ENCODE measurements around the gene COL4A1. TPM values are rescaled to one million over a fixed set of nuclear protein-coding genes. Genes with fewer than 3 reads are reported as not detected.

Gene COL4A1
- total and polyA plus RNA-seq, 2 of the 13 experiments (the other 11 are each of a cell fraction or from before 2014, with no cell fraction given) = not detected

- no peak for TF ChIP-seq PRDM4 (CRISPR knock-in tag; IDR thresholded peaks at IDR 0.05; ENCODE audit: borderline replicate concordance)
These were observed 62.7 kb downstream of the COL4A1 start (continued) for GRCh38 chr13:110244071-110244830.

GRCh38 chr13:110242615-110243014, 64.3 kb downstream of the COL4A1 start:
- CTCF ChIA-PET (ENCODE audit: low intra/inter-chr PET ratio, low total read pairs) = no interaction called here
- H3K27me3 ChIP-seq (ENCODE audit: control insufficient read depth in 1 of 2, insufficient read depth in 2 of 2, low read length in 2 of 2) = peaks cover 0 to 29% of the 10 kb centered on the region in 2 experiments; a peak in 3 of 5 replicates
- no peak for FAIRE-seq

More at GRCh38 chr13:110242615-110243014, 64.3 kb downstream of the COL4A1 start:
- Histone ChIP-seq H3K4me1 (ENCODE audit: insufficient read depth, low read length) (no peaks in the 10 kb centered on the region), H3K4me2 (ENCODE audit: low read depth, low read length) (no peak overlapping the region), H3K9me3 (ENCODE audit: low read length) (no peaks in the 10 kb centered on the region), H2AFZ (ENCODE audit: low read length) (no peak overlapping the region), H4K20me1 (ENCODE audit: insufficient read depth, low read length) (no peaks in the 10 kb centered on the region), H3K9ac (ENCODE audit: insufficient read depth, low read depth, low read length) (no peak overlapping the region), H3K36me3 (replicated peaks in 1 of 2; ENCODE audit: control insufficient read depth in 1 of 2, insufficient read depth in 2 of 2, low read length in 2 of 2) (no peaks in the 10 kb centered on the region), H3K4me3 (replicated peaks in 1 of 3; ENCODE audit: insufficient read depth in 1 of 3, low read depth in 2 of 3, low read length in 3 of 3) (no peak overlapping the region), H3K79me2 (ENCODE audit: insufficient read depth, low read length) (no peaks in the 10 kb centered on the region), H3K27ac (ENCODE audit: extremely low read length, insufficient read depth, low read length) (no peak overlapping the region)
- no peak for DNase-seq (ENCODE audit: low spot score)
- POLR2A ChIA-PET = no interaction called here
- 2% methylated on average over 4 of the region's 4 CpGs for WGBS (ENCODE audit: low lambda C conversion rate)
- ATAC-seq = no peak
- TF ChIP-seq TEAD3 (CRISPR knock-in tag; optimal IDR thresholded peaks at IDR 0.05; ENCODE audit: borderline replicate concordance) = no peak
- no peak for TF ChIP-seq GABPA (IDR thresholded peaks at IDR 0.05; ENCODE audit: low read depth, low read length)
- TF ChIP-seq GABPA (CRISPR knock-in tag; IDR thresholded peaks at IDR 0.05; ENCODE audit: low read depth) = no peak
- no peak for TF ChIP-seq GTF3A (CRISPR knock-in tag; conservative IDR thresholded peaks at IDR 0.05)
- TF ChIP-seq ATAD3A (CRISPR knock-in tag; IDR thresholded peaks at IDR 0.05) = no peak
- no peak for TF ChIP-seq SP140L (CRISPR knock-in tag; IDR thresholded peaks at IDR 0.05; ENCODE audit: borderline replicate concordance)
- no peak for TF ChIP-seq HMG20B (CRISPR knock-in tag; conservative IDR thresholded peaks at IDR 0.05)
- no peak for TF ChIP-seq TFE3 (CRISPR knock-in tag; IDR thresholded peaks at IDR 0.05)
- no peak for TF ChIP-seq BHLHE40 (IDR thresholded peaks at IDR 0.05; ENCODE audit: low read length)
- TF ChIP-seq ZNF569 (CRISPR knock-in tag; IDR thresholded peaks at IDR 0.05; ENCODE audit: borderline replicate concordance) = no peak
- TF ChIP-seq TRIM24 (CRISPR knock-in tag; IDR thresholded peaks at IDR 0.05) = no peak
- TF ChIP-seq CREM (IDR thresholded peaks at IDR 0.05) = no peak
- no peak for TF ChIP-seq CREM (CRISPR knock-in tag; IDR thresholded peaks at IDR 0.05)
- no peak for TF ChIP-seq ZNF792 (CRISPR knock-in tag; IDR thresholded peaks at IDR 0.05)
- no peak for TF ChIP-seq NCOA2 (CRISPR knock-in tag; IDR thresholded peaks at IDR 0.05)
- TF ChIP-seq CHD4 (IDR thresholded peaks at IDR 0.05; ENCODE audit: borderline replicate concordance, low read length) = no peak
- no peak for TF ChIP-seq ZBTB7A (CRISPR knock-in tag; IDR thresholded peaks at IDR 0.05)
- TF ChIP-seq ZNF776 (CRISPR knock-in tag; IDR thresholded peaks at IDR 0.05) = no peak
- no TSS peak for BruUV-seq (replicated peaks)
- intact Hi-C loops (cut with micrococcal nuclease; ENCODE audit: unreplicated experiment) (no loop called here), in situ Hi-C loops (cut with HindIII; ENCODE audit: extremely low pct_ligation_motif_present, low pct_unique_long_range_greater_than_20kb) (no loop called here)
